Measurements from ENCODE around the gene SELENOV. TPM values are rescaled to one million over a fixed set of nuclear protein-coding genes. Genes with fewer than 3 reads are reported as not detected.

SELENOV gene
- total and polyA plus RNA-seq, 2 donors (not counting 1 experiment from before 2014, with no cell fraction given): not detected

- DNase-seq (ENCODE audit: low read depth in 2 of 2): peak in 1 of 2 donors; percentile 70
- H3K4me1 ChIP-seq (ENCODE audit: control insufficient read depth, extremely low read depth, insufficient read depth, low read length): no peaks in the 10 kb centered on the region
These were observed 48.5 kb downstream of the SELENOV start for GRCh38 chr19:39563408-39563807.

GRCh38 chr19:39566064-39566463 is 51.1 kb downstream of the SELENOV start:
- no peaks in the 10 kb centered on the region for H3K36me3 ChIP-seq (ENCODE audit: control insufficient read depth, insufficient read depth, low read length)
- no peaks in the 10 kb centered on the region for H3K4me1 ChIP-seq (ENCODE audit: control insufficient read depth, extremely low read depth, insufficient read depth, low read length)
- no peak overlapping the region for H3K27ac ChIP-seq (ENCODE audit: insufficient read depth, low read length)
- no peaks in the 10 kb centered on the region for H3K27me3 ChIP-seq (ENCODE audit: control insufficient read depth, insufficient read depth, low read length)
- no peaks in the 10 kb centered on the region for H3K79me2 ChIP-seq (ENCODE audit: control insufficient read depth, insufficient read depth, low read length)
- no peak overlapping the region for H3K9ac ChIP-seq (ENCODE audit: insufficient read depth, low read length)
- TF ChIP-seq, protein P1, sequence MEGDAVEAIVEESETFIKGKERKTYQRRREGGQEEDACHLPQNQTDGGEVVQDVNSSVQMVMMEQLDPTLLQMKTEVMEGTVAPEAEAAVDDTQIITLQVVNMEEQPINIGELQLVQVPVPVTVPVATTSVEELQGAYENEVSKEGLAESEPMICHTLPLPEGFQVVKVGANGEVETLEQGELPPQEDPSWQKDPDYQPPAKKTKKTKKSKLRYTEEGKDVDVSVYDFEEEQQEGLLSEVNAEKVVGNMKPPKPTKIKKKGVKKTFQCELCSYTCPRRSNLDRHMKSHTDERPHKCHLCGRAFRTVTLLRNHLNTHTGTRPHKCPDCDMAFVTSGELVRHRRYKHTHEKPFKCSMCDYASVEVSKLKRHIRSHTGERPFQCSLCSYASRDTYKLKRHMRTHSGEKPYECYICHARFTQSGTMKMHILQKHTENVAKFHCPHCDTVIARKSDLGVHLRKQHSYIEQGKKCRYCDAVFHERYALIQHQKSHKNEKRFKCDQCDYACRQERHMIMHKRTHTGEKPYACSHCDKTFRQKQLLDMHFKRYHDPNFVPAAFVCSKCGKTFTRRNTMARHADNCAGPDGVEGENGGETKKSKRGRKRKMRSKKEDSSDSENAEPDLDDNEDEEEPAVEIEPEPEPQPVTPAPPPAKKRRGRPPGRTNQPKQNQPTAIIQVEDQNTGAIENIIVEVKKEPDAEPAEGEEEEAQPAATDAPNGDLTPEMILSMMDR (conservative IDR thresholded peaks at IDR 0.05 in 1 of 2, IDR thresholded peaks at IDR 0.05 in 1 of 2; ENCODE audit: low read depth in 1 of 2, low read length in 2 of 2): no peak
- TF ChIP-seq EZH2 (IDR thresholded peaks at IDR 0.05; ENCODE audit: low read length, missing control alignments): no peak
- H3K4me2 ChIP-seq (ENCODE audit: extremely low read depth, insufficient read depth, low read length): no peak overlapping the region
- no peaks in the 10 kb centered on the region for H4K20me1 ChIP-seq (ENCODE audit: control insufficient read depth, extremely low read depth, insufficient read depth, low read length)
- H2AFZ ChIP-seq (ENCODE audit: low read length): no peak overlapping the region
- H3K9me3 ChIP-seq (ENCODE audit: control insufficient read depth, insufficient read depth, low read depth, low read length): no peaks in the 10 kb centered on the region
- DNase-seq (ENCODE audit: low read depth in 2 of 2): no peak
- no peak overlapping the region for H3K4me3 ChIP-seq (replicated peaks in 1 of 4; ENCODE audit: control extremely low read depth in 1 of 4, insufficient read depth in 1 of 4, low read depth in 3 of 4, low read length in 4 of 4)

More at GRCh38 chr19:39563408-39563807, 48.5 kb downstream of the SELENOV start:
- Histone ChIP-seq H3K4me2 (ENCODE audit: extremely low read depth, insufficient read depth, low read length) (no peak overlapping the region), H2AFZ (ENCODE audit: low read length) (no peak overlapping the region), H3K27ac (ENCODE audit: insufficient read depth, low read length) (no peak overlapping the region), H3K36me3 (ENCODE audit: control insufficient read depth, insufficient read depth, low read length) (no peaks in the 10 kb centered on the region), H3K79me2 (ENCODE audit: control insufficient read depth, insufficient read depth, low read length) (no peaks in the 10 kb centered on the region), H3K4me3 (replicated peaks in 1 of 4; ENCODE audit: control extremely low read depth in 1 of 4, insufficient read depth in 1 of 4, low read depth in 3 of 4, low read length in 4 of 4) (no peak overlapping the region), H3K27me3 (ENCODE audit: control insufficient read depth, insufficient read depth, low read length) (peaks cover 4% of the 10 kb centered on the region), H4K20me1 (ENCODE audit: control insufficient read depth, extremely low read depth, insufficient read depth, low read length) (no peaks in the 10 kb centered on the region), H3K9me3 (ENCODE audit: control insufficient read depth, insufficient read depth, low read depth, low read length) (no peaks in the 10 kb centered on the region), H3K9ac (ENCODE audit: insufficient read depth, low read length) (no peak overlapping the region)
- no peak for TF ChIP-seq EZH2 (IDR thresholded peaks at IDR 0.05; ENCODE audit: low read length, missing control alignments)
- TF ChIP-seq, protein P1 (conservative IDR thresholded peaks at IDR 0.05 in 1 of 2, IDR thresholded peaks at IDR 0.05 in 1 of 2; ENCODE audit: low read depth in 1 of 2, low read length in 2 of 2): no peak

GRCh38 chr19:39568604-39569003 is 53.7 kb downstream of the SELENOV start:
- Histone ChIP-seq H3K27me3 (ENCODE audit: control insufficient read depth, insufficient read depth, low read length) (no peaks in the 10 kb centered on the region), H3K9me3 (ENCODE audit: control insufficient read depth, insufficient read depth, low read depth, low read length) (no peaks in the 10 kb centered on the region), H3K36me3 (ENCODE audit: control insufficient read depth, insufficient read depth, low read length) (no peaks in the 10 kb centered on the region), H2AFZ (ENCODE audit: low read length) (no peak overlapping the region), H4K20me1 (ENCODE audit: control insufficient read depth, extremely low read depth, insufficient read depth, low read length) (no peaks in the 10 kb centered on the region), H3K4me3 (replicated peaks in 1 of 4; ENCODE audit: control extremely low read depth in 1 of 4, insufficient read depth in 1 of 4, low read depth in 3 of 4, low read length in 4 of 4) (no peak overlapping the region), H3K79me2 (ENCODE audit: control insufficient read depth, insufficient read depth, low read length) (no peaks in the 10 kb centered on the region), H3K4me2 (ENCODE audit: extremely low read depth, insufficient read depth, low read length) (no peak overlapping the region), H3K4me1 (ENCODE audit: control insufficient read depth, extremely low read depth, insufficient read depth, low read length) (no peaks in the 10 kb centered on the region), H3K9ac (ENCODE audit: insufficient read depth, low read length) (no peak overlapping the region), H3K27ac (ENCODE audit: insufficient read depth, low read length) (no peak overlapping the region)
- TF ChIP-seq EZH2 (IDR thresholded peaks at IDR 0.05; ENCODE audit: low read length, missing control alignments): no peak
- TF ChIP-seq, protein P1 (conservative IDR thresholded peaks at IDR 0.05 in 1 of 2, IDR thresholded peaks at IDR 0.05 in 1 of 2; ENCODE audit: low read depth in 1 of 2, low read length in 2 of 2): no peak
- DNase-seq (ENCODE audit: low read depth in 2 of 2): peak in 1 of 2 donors; percentile 23

Other genes with a start within 250 kb of the SELENOV start
- gene IFNL2, start 246.7 kb upstream of the SELENOV start, total RNA-seq: not detected in 2 replicates
- not detected in 2 replicates for gene IFNL2, start 246.7 kb upstream of the SELENOV start, polyA plus RNA-seq
- not detected in 2 replicates for gene IFNL1, start 218.7 kb upstream of the SELENOV start, total RNA-seq
- gene IFNL1, start 218.7 kb upstream of the SELENOV start, polyA plus RNA-seq: not detected in 2 replicates
- gene LRFN1, start 194.3 kb upstream of the SELENOV start, total RNA-seq: under 0.01 TPM in 2 replicates
- 0.06 TPM in 1 of 2 replicates, not detected in the other for gene LRFN1, start 194.3 kb upstream of the SELENOV start, polyA plus RNA-seq
- gene GMFG, start 179.1 kb upstream of the SELENOV start, total RNA-seq: 0.51 and 0.99 TPM in 2 replicates
- gene GMFG, start 179.1 kb upstream of the SELENOV start, polyA plus RNA-seq: 8.1 and 25.0 TPM in 2 replicates
- 30.6 and 39.1 TPM in 2 replicates for gene SAMD4B, start 172.7 kb upstream of the SELENOV start, total RNA-seq
- 33.0 and 48.8 TPM in 2 replicates for gene SAMD4B, start 172.7 kb upstream of the SELENOV start, polyA plus RNA-seq
- gene PAF1, start 124.0 kb upstream of the SELENOV start, total RNA-seq: 38.8 and 46.4 TPM in 2 replicates
- 65.5 and 87.2 TPM in 2 replicates for gene PAF1, start 124.0 kb upstream of the SELENOV start, polyA plus RNA-seq
- gene MED29, start 123.8 kb upstream of the SELENOV start, total RNA-seq: 15.4 and 23.0 TPM in 2 replicates
- gene MED29, start 123.8 kb upstream of the SELENOV start, polyA plus RNA-seq: 28.9 and 37.0 TPM in 2 replicates
- 3.1 and 5.6 TPM in 2 replicates for gene ZFP36, start 108.3 kb upstream of the SELENOV start, total RNA-seq
- gene ZFP36, start 108.3 kb upstream of the SELENOV start, polyA plus RNA-seq: 11.4 and 37.3 TPM in 2 replicates
- gene PLEKHG2, start 102.5 kb upstream of the SELENOV start, total RNA-seq: 12.1 and 13.7 TPM in 2 replicates
- 10.1 and 13.1 TPM in 2 replicates for gene PLEKHG2, start 102.5 kb upstream of the SELENOV start, polyA plus RNA-seq
- gene RPS16, start 79.2 kb upstream of the SELENOV start, total RNA-seq: 149 and 271 TPM in 2 replicates
- 1,704 and 1,950 TPM in 2 replicates for gene RPS16, start 79.2 kb upstream of the SELENOV start, polyA plus RNA-seq
- 46.0 and 50.2 TPM in 2 replicates for gene SUPT5H, start 69.6 kb upstream of the SELENOV start, total RNA-seq
- 77.8 and 87.2 TPM in 2 replicates for gene SUPT5H, start 69.6 kb upstream of the SELENOV start, polyA plus RNA-seq
- 37.2 and 45.7 TPM in 2 replicates for gene TIMM50, start 34.3 kb upstream of the SELENOV start, total RNA-seq
- 43.5 and 71.0 TPM in 2 replicates for gene TIMM50, start 34.3 kb upstream of the SELENOV start, polyA plus RNA-seq
- under 0.01 TPM in 2 replicates for gene DLL3, start 16.2 kb upstream of the SELENOV start, total RNA-seq
- 0.08 and 0.11 TPM in 2 replicates for gene DLL3, start 16.2 kb upstream of the SELENOV start, polyA plus RNA-seq
- 3.1 and 4.1 TPM in 2 replicates for gene EID2B, start 17.7 kb downstream of the SELENOV start, total RNA-seq
- 3.4 and 4.0 TPM in 2 replicates for gene EID2B, start 17.7 kb downstream of the SELENOV start, polyA plus RNA-seq
- gene EID2, start 25.0 kb downstream of the SELENOV start, total RNA-seq: 9.1 and 10.5 TPM in 2 replicates
- gene EID2, start 25.0 kb downstream of the SELENOV start, polyA plus RNA-seq: 10.0 and 11.0 TPM in 2 replicates
- gene LGALS13, start 87.4 kb downstream of the SELENOV start, total RNA-seq: not detected in 2 replicates
- gene LGALS13, start 87.4 kb downstream of the SELENOV start, polyA plus RNA-seq: not detected in 2 replicates
- not detected in 2 replicates for gene LGALS16, start 140.8 kb downstream of the SELENOV start, total RNA-seq
- gene LGALS16, start 140.8 kb downstream of the SELENOV start, polyA plus RNA-seq: not detected in 2 replicates
- gene LGALS14, start 189.3 kb downstream of the SELENOV start, total RNA-seq: not detected in 2 replicates
- not detected in 2 replicates for gene LGALS14, start 189.3 kb downstream of the SELENOV start, polyA plus RNA-seq
- not detected in 2 replicates for gene CLC, start 222.9 kb downstream of the SELENOV start, total RNA-seq
- not detected in 2 replicates for gene CLC, start 222.9 kb downstream of the SELENOV start, polyA plus RNA-seq

All from fibroblast of lung (primary cell).